Superior temporal gyrus (tissue), 1 donor: ENCODE data around the gene MYEOV.

Experiments
- DNase-seq: peaks from one replicate; pipeline ENCODE4 v3.0.0-alpha.2; 2016; ENCODE audit errors: extremely low spot score

The MYEOV gene

DNA sequence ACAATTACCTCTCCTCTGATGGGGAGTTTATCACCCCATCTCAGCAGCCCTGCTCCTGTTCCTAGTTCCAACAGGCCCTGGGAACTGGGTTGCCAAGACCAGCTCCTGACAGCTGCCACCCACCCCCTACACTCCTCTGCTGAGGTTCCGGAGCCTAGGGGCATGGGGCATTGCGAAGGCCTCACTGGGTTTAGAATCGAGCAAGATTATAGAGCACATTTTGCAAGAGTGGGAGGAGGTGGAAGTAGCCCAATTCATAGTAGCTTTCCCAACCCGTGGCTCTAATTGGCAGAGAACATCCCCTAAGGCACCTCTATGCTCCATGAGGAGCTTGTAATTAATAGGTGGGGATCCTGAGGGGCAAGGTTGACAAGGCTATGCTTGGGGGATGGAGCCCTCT lies 23.0 kb downstream of the MYEOV start:
- DNase-seq, result no peak

DNA sequence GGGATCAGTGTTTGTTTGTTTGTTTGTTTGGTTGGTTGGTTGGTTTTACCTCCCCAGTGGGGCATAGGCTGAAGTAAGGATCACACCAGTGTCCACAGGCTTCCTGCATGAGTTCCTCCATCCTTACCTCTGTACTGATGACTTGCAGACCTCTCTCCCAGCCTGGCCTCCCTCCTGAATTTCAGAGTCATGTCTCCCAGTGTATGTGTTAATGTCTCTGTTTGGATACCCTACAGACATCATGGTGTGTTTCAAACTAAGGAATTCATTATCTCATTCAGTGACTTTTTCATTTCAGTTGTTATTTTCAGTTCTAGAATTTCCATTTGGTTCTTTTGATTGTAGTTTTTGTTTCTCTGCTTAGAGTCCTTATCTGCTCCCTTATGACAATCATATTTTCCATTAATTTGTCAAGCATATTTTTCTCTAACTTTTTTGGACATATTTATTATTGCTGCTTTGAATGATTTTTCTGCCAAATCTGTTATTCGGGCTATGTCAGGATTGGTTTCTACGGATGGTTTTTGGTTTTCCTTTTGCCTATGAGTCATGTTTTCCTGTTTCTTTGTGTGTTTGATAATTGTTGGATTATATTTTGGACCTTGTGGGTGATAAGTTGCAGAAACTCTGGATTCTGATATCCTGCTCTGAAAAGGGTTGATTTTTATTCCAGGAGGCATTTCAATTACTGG lies 23.6 kb downstream of the MYEOV start:
- DNase-seq, result no peak

DNA sequence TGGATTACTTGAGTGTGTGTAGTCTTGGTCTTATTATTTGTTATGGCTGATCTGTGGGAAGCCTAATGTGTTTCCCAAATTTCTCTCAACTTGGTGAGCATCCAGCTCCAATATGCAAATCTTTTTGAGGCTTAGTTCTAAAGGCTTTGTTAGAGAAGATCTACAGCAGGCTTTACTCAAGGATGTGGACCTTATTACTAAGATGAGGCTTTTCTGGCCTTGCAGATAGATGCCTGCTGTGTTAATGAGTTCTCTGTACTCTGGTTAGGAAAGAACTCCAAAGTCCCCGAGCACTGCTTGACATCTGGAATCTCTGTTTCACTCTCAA lies 24.1 kb downstream of the MYEOV start:
- DNase-seq, result no peak

- DNase-seq, result no peak
Observed at GRCh38 chr11:69319255-69320106, 25.5 kb downstream of the MYEOV start.

GRCh38 chr11:69320326-69320725 lies 26.4 kb downstream of the MYEOV start:
- no peak for DNase-seq

- DNase-seq, result no peak
Observed at GRCh38 chr11:69320756-69321741, 27.1 kb downstream of the MYEOV start.

GRCh38 chr11:69321877-69322361 lies 28.0 kb downstream of the MYEOV start:
- DNase-seq, result no peak

DNA sequence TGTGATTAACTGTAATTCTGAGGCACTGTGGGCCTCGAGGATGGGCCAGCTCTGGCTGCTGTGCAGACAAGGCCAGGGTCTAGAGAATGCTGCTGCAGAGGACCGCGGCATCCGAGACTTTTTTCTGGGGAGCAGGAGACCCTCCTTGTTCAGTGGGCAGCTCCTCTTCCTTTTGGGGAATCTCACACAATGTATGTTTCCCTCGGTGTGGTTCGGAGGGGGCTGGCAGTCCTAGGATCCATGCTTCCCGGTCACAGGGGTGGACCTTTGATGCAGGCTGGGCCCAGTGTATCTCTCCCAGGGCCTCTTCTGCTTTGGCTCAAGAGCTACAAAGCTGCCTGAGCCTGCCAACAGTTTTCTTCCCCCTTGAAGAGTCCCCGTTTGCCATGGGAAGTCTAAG lies 31.5 kb downstream of the MYEOV start:
- DNase-seq, result no peak

DNA sequence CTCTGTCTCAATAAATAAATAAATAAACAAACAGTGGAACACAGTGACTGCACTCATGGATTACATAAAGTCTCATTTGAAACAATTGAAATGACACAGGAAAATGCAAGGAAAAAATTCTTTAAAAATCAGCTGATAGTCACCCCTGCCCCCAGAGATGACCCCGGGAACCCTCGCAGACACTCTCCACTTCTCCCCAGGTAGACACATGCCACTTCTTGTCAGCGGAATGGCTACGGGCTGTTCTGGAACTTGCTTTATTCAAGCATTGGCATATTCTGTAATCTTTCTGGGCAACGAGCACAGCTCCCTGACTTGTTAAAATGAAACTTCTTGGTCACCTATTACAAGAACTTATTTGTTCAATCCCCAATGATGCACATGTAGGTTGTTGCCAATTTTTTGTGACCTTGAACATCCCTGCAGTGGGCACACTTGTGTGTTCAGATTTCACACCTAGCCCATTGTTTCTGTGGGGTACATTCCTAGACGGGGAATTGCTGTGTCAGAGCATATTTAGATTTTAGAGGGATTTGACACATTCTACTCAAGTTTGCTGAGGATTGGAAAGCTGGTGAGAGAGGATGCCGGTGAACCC lies 32.8 kb downstream of the MYEOV start:
- no peak for DNase-seq

GRCh38 chr11:69327741-69328191 lies 33.8 kb downstream of the MYEOV start:
- DNase-seq, result no peak

DNA sequence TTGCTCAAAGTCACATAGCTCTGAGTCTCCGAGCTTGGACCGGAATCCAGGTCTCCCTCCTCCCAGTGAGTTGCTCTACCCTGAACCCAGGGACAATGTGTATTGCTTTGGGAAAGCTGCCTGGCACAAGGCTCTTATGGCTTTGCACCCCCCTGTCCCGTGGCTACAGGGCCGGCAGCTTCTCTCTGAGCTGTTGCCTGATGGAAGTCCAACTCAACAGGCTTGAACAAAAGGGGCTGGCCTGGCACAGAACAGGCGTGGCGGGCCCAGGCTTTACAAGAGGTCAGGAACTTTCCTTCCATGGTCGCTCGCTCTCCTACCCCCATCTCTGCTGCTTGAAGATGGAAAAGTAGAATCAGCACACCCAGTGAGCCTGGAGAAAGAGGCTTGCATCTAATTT lies 34.3 kb downstream of the MYEOV start:
- no peak for DNase-seq

- no peak for DNase-seq
Observed at GRCh38 chr11:69329581-69329980, 35.6 kb downstream of the MYEOV start.

DNA sequence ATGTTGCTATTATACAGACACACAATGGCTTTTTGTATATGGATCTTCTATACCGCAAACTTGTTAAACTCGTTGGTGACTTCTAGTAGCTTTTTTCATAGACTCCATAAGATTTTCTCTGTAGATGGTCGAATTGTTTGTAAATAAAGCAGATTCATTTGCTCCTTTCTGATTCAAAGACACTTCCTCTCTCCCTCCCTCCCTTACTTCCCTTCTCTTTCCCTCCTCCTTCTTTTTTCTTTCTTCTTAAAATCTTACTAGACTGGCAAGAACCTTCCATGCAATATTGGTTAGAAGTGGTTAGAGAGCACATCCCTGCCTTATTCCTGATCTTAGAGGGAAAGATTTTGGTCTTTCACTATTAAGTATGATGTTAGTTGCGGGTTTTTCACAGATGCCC lies 36.4 kb downstream of the MYEOV start:
- DNase-seq, result no peak

DNA sequence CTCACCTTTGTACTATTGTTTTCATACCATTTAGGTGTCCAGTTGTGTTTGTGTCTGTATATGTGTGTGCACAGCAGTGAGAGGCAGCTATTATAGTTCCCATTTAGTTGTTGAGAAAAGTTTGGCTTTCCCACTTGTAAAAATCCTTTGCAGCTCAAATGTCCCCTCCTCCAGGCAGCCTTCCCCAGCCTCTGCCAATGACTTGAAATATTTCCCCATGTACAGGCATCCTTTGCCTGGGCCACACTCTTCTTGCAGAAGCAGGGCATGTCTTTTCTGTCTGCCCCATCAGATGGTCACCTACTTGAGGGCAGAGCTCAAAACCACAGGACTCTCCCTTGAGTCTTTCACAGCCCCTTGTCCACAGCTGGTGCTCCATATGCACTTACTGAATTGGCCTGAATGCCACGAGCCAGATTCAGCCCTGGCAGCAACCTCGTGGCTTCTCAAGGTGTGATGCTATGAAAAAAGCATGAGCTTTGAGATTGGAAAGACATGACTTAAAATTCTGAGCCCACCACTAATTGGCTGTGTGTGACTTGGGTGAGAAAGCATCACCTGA lies 39.3 kb downstream of the MYEOV start:
- no peak for DNase-seq

GRCh38 chr11:69333879-69334278 lies 39.9 kb downstream of the MYEOV start:
- DNase-seq, result no peak

DNA sequence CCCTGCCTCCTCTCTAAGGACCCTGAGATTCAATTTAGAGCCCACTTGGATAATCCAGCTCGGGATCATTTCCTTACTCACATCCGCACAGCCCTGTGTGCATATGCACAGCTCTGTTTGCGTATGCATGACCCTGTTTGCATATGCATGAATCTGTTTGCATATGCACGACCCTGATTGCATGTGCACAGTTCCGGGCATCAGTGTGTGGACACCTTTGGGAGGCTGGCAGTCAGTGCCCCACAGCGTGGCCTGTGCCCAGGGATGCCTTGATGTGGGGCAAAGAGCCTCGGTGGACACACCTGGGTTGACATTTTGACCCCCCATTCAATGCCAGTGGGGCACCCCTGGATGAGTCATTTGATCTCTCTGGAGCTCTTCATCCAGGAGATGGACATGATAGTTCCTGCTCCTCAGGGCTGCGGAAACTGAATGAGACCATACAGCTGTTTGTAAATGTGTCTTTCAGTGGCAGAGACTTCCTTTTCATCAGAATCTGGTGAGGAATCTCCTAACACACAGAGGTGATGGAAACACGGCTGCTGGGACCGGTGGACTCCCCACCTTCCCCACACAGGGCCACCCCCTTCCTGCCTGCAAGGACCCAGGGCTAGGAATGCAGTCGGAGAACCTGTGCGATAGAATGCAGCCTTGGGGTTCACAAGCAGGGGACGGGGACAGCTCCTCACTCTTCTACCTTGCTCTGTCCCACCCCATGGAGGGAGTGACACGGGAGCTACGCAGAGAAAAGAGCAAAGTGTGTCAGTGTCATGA lies 41.2 kb downstream of the MYEOV start:
- DNase-seq, result no peak

- DNase-seq, result no peak
Observed at GRCh38 chr11:69335781-69336405, 41.9 kb downstream of the MYEOV start.

- DNase-seq, result no peak
Observed at GRCh38 chr11:69337211-69337721, 43.3 kb downstream of the MYEOV start.

- DNase-seq, result no peak
Observed at GRCh38 chr11:69339041-69339733, 45.2 kb downstream of the MYEOV start.
